ENCODE measurements around the gene DTWD2.

- TF ChIP-seq CTCF (IDR thresholded peaks at IDR 0.05; ENCODE audit: low read length) (no peak), EZH2 (IDR thresholded peaks at IDR 0.05; ENCODE audit: borderline replicate concordance, low read length) (no peak)
Measured at GRCh38 chr5:118967059-118967508, 21.3 kb downstream of the DTWD2 start.
